Astrocyte (in vitro differentiated cells and primary cell): ENCODE data around the gene RAD17. TPM values are rescaled to one million over a fixed set of nuclear protein-coding genes. Genes with fewer than 3 reads are reported as not detected.

Source experiments
- DNase-seq: peaks from one replicate; pipeline ENCODE4 v3.0.0-alpha.2; 2010; ENCODE audit warnings: low read depth
- FAIRE-seq: peaks from 2 replicates; lab custom pipeline; 2011; peaks lifted over from hg19 to GRCh38; lab: Jason Lieb, UNC
- H2AFZ ChIP-seq: 2 replicates; pipeline ENCODE4 v1.6.0; 2012; ENCODE audit warnings: low read depth, low read length, inconsistent platforms
- H3K27ac ChIP-seq: 2 replicates; pipeline ENCODE4 v1.5.1; 2011; ENCODE audit warnings: low read depth, low read length, inconsistent platforms
- H3K27me3 ChIP-seq: 2 replicates; pipeline ENCODE4 v1.6.0; 2011; ENCODE audit warnings: low read length, inconsistent platforms; ENCODE audit not compliant: insufficient read depth
- H3K36me3 ChIP-seq: 2 replicates; pipeline ENCODE4 v1.5.1; 2011; ENCODE audit warnings: low read length, inconsistent platforms; ENCODE audit not compliant: insufficient read depth
- H3K4me1 ChIP-seq: 2 replicates; pipeline ENCODE4 v1.5.1; 2011; ENCODE audit warnings: low read length, inconsistent platforms; ENCODE audit not compliant: insufficient read depth
- H3K4me2 ChIP-seq: 2 replicates; pipeline ENCODE4 v1.6.0; 2012; ENCODE audit warnings: low read length, inconsistent platforms
- H3K4me3 ChIP-seq: 2 replicates; pipeline ENCODE4 v1.5.1; 2011; ENCODE audit warnings: low read depth, mild to moderate bottlenecking, low read length, inconsistent platforms; ENCODE audit not compliant: insufficient read depth
- H3K79me2 ChIP-seq: 2 replicates; pipeline ENCODE4 v1.6.0; 2012; ENCODE audit warnings: mild to moderate bottlenecking, low read length, inconsistent platforms; ENCODE audit not compliant: insufficient read depth
- H3K9ac ChIP-seq: 2 replicates; pipeline ENCODE4 v1.6.0; 2012; ENCODE audit warnings: mild to moderate bottlenecking, low read length, inconsistent platforms
- H3K9me3 ChIP-seq: 2 replicates; pipeline ENCODE4 v1.5.1; 2012; ENCODE audit warnings: low read depth, mild to moderate bottlenecking, low read length, inconsistent platforms; ENCODE audit not compliant: insufficient read depth
- H4K20me1 ChIP-seq: 2 replicates; pipeline ENCODE4 v1.6.0; 2012; ENCODE audit warnings: low read length, inconsistent platforms; ENCODE audit not compliant: insufficient read depth
- H3K27ac Mint-ChIP-seq: one replicate; pipeline ENCODE4 v1.8.0; 2021; ENCODE audit warnings: mild to moderate bottlenecking, mixed read lengths; ENCODE audit not compliant: unreplicated experiment
- H3K27me3 Mint-ChIP-seq: one replicate; pipeline ENCODE4 v1.8.0; 2021; ENCODE audit warnings: low read depth, mixed read lengths; ENCODE audit not compliant: unreplicated experiment
- H3K36me3 Mint-ChIP-seq: one replicate; pipeline ENCODE4 v1.8.0; 2021; ENCODE audit warnings: low read depth, mixed read lengths; ENCODE audit not compliant: unreplicated experiment
- H3K4me1 Mint-ChIP-seq: one replicate; pipeline ENCODE4 v1.8.0; 2021; ENCODE audit warnings: low read depth, mixed read lengths; ENCODE audit not compliant: unreplicated experiment
- H3K4me3 Mint-ChIP-seq: one replicate; pipeline ENCODE4 v1.8.0; 2021; ENCODE audit warnings: mild to moderate bottlenecking, moderate library complexity, mixed read lengths; ENCODE audit not compliant: unreplicated experiment
- H3K9me3 Mint-ChIP-seq: one replicate; pipeline ENCODE4 v1.8.0; 2021; ENCODE audit warnings: mild to moderate bottlenecking, mixed read lengths; ENCODE audit not compliant: unreplicated experiment
- CTCF ChIP-seq: IDR thresholded peaks from 2 replicates; pipeline ENCODE4 v1.5.1; 2011; ENCODE audit warnings: low read depth, mild to moderate bottlenecking, inconsistent platforms, low read length, moderate library complexity; ENCODE audit not compliant: insufficient read depth
- EZH2 ChIP-seq: IDR thresholded peaks from 2 replicates; pipeline ENCODE4 v1.6.1; 2012; ENCODE audit warnings: mild to moderate bottlenecking, low read length, inconsistent platforms; ENCODE audit not compliant: insufficient read depth
- total RNA-seq: library from RNA; stranded (reverse); gene quantifications from 2 replicates; pipeline ENCODE4 v1.2.1, GENCODE V29; 2021

Gene RAD17
- total RNA-seq, 1 donor from 2014 or later: 24.1 TPM

- FAIRE-seq: no peak
Observed at GRCh38 chr5:69374911-69375446, 5.4 kb downstream of the RAD17 start.

GRCh38 chr5:69378376-69378775 is 8.8 kb downstream of the RAD17 start:
- no peak for TF ChIP-seq EZH2
- TF ChIP-seq CTCF: no peak
- Mint-ChIP-seq H3K4me3 (no peak overlapping the region), H3K36me3 (peaks cover 5% of the 10 kb centered on the region), H3K27ac (no peak overlapping the region), H3K27me3 (no peaks in the 10 kb centered on the region), H3K9me3 (no peaks in the 10 kb centered on the region), H3K4me1 (no peaks in the 10 kb centered on the region)
- Histone ChIP-seq H3K4me2 (no peak overlapping the region), H3K79me2 (no peaks in the 10 kb centered on the region), H3K36me3 (peaks cover 25% of the 10 kb centered on the region), H3K9ac (no peak overlapping the region), H3K27me3 (no peaks in the 10 kb centered on the region), H2AFZ (no peak overlapping the region), H3K4me3 (no peak overlapping the region), H4K20me1 (no peaks in the 10 kb centered on the region), H3K9me3 (no peaks in the 10 kb centered on the region), H3K27ac (no peak overlapping the region), H3K4me1 (no peaks in the 10 kb centered on the region)
- DNase-seq (no peak), FAIRE-seq (no peak)

More at GRCh38 chr5:69374911-69375446, 5.4 kb downstream of the RAD17 start:
- H3K4me3 Mint-ChIP-seq: no peak overlapping the region
- Histone ChIP-seq H3K9me3 (no peaks in the 10 kb centered on the region), H3K4me3 (no peak overlapping the region), H3K4me1 (peaks cover 5% of the 10 kb centered on the region), H3K79me2 (peaks cover 24% of the 10 kb centered on the region), H3K9ac (no peak overlapping the region), H3K4me2 (no peak overlapping the region), H4K20me1 (no peaks in the 10 kb centered on the region), H3K27me3 (no peaks in the 10 kb centered on the region), H2AFZ (no peak overlapping the region), H3K36me3 (peaks cover 10% of the 10 kb centered on the region), H3K27ac (no peak overlapping the region)
- peaks cover 8% of the 10 kb centered on the region for H3K4me1 Mint-ChIP-seq
- no peak overlapping the region for H3K27ac Mint-ChIP-seq
- no peaks in the 10 kb centered on the region for H3K9me3 Mint-ChIP-seq
- H3K27me3 Mint-ChIP-seq: no peaks in the 10 kb centered on the region
- no peak for DNase-seq
- H3K36me3 Mint-ChIP-seq: peaks cover 5% of the 10 kb centered on the region
- TF ChIP-seq EZH2: no peak
- no peak for TF ChIP-seq CTCF

GRCh38 chr5:69404659-69405330 is 35.2 kb downstream of the RAD17 start:
- Histone ChIP-seq H3K79me2 (no peaks in the 10 kb centered on the region), H3K4me1 (no peaks in the 10 kb centered on the region), H3K27ac (no peak overlapping the region), H3K36me3 (peaks cover 5% of the 10 kb centered on the region), H2AFZ (no peak overlapping the region), H3K4me2 (no peak overlapping the region), H4K20me1 (no peaks in the 10 kb centered on the region), H3K9ac (no peak overlapping the region), H3K9me3 (no peaks in the 10 kb centered on the region), H3K27me3 (no peaks in the 10 kb centered on the region), H3K4me3 (no peak overlapping the region)
- H3K9me3 Mint-ChIP-seq: no peaks in the 10 kb centered on the region
- no peaks in the 10 kb centered on the region for H3K4me1 Mint-ChIP-seq
- no peak overlapping the region for H3K27ac Mint-ChIP-seq
- no peaks in the 10 kb centered on the region for H3K27me3 Mint-ChIP-seq
- TF ChIP-seq EZH2: no peak
- TF ChIP-seq CTCF: no peak
- peaks cover 18% of the 10 kb centered on the region for H3K36me3 Mint-ChIP-seq
- FAIRE-seq (no peak), DNase-seq (peak; percentile 4)
- no peak overlapping the region for H3K4me3 Mint-ChIP-seq
